ENCODE data around the gene SORCS3.

Gene SORCS3

DNA sequence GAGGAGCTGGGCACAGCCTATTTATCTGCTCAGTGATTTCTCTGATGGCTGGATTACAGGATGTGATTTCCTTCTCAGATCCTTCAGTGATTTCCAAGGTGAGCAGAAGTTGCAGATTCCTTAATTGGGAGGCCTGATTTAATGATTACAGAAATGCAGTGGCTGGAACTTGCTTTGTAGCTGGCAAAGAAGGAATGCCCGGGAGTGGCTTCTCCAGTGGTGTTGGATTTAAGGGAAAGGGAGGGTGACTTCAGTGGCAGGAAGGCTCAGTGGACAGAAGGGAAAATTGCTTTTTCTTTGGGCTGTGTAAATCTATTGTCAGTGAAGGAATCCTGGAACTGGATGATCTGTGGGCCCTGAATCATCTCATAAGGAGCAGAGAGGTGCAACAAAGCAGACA, 5.1 kb downstream of the SORCS3 start:
- DNase-seq = no peak

DNA sequence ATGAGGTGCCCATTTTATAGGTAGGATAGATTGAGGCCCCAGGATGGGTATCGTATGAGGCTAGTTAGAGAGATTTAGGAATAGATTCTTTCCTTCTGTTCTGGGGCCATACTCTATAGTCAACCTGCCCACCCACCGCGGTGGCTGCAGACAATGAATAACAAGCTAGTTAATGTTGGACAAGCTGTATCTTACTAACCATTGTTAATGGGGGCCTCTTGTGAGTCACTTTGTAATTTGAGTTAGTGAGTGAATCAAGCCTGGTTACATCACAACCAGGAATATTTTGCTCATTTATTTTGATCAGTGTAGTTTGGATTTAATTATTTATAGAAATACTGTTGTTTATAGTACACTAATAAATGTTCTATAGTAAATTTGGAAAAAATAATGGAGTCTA, 7.3 kb downstream of the SORCS3 start:
- DNase-seq = no peak

DNA sequence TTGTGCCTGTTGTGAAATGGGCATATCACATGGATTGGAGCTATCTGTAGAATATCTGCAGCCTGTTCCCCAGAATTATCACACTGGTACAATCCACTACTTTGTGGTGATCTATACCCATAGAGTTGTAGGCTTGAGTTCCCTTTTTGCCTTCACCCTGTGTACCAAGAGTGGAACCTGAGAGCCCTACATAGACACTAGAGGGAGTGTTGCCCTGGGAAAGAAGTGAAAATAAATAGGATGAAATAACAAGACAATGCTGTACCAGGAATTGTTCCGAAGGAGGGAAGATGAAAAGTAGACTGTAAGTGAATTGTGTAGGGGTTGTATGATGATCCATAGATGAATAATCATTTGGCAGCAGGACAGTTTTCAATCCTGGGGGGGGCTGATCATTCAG, 9.0 kb downstream of the SORCS3 start:
- DNase-seq = no peak

DNA sequence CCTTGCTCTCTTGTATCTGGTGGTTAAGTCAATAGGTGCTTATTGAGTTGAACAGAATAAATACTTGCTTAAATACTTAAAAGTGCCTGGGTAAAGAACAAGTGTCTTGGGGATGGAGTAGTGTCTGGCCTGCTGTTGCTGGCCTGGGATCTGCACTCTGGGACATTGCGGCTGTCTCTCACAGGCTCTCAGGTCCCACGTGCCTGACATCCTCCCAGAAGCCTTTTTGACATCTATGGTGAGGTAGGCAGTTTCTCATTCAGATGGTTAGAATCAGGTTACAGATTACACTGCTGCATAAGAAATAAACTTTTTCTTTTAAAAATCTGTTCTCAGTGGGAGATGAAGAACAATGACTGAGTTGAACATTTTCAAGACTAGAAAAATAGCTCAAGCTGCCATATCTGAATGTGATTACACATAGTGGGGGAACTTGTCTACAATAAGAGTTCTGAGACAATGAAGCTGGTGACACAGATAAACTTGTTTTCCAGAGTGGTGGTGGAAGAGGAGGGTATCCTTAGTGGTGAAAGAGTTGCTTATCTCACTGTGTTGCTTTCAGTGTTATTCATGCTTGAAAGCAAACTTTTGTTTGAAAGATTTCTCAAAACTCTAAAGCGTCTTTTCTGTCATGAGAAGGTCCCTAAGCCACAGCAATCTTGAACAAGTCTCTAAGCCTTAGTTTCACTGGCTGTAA, 9.7 kb downstream of the SORCS3 start:
- no peak for DNase-seq

DNA sequence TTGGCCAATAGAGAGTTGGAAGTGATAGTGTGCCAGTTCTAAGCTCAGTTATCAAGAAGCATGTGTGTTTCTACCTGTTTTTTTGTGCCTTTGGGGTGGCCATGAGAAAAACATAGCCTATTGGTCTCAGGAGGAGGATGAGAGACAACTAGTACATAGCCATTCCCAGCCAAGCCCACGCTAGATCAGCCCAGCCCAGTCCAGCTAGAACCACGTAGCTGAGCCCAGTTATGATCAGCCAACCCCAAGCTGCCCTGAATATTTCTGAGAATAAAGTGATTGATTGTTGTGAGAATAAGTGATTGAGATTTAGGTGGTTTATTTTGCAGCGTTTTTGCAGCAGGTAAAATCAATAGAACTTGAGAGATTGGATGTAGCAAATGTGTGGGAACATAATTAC, 15.9 kb downstream of the SORCS3 start:
- DNase-seq = no peak

DNA sequence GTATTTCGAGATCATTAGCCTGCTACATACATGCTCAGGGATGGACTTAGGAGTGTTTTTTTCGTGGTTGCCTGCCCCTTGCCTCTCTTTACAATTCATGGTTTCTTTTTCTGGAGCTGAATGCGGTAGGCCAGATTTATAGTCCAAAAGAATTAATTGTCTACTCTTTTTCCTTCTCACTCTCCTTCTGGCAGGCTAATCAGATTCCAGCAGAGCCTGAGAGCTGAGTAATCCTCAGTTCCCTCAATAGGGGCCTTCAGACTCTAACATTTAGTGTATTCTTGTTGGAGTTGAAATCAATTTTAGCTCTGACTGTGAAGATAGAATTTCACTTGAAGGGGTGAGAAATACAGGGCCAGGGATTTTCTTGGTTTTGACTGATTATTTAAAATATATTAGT, 16.4 kb downstream of the SORCS3 start:
- no peak for DNase-seq

DNA sequence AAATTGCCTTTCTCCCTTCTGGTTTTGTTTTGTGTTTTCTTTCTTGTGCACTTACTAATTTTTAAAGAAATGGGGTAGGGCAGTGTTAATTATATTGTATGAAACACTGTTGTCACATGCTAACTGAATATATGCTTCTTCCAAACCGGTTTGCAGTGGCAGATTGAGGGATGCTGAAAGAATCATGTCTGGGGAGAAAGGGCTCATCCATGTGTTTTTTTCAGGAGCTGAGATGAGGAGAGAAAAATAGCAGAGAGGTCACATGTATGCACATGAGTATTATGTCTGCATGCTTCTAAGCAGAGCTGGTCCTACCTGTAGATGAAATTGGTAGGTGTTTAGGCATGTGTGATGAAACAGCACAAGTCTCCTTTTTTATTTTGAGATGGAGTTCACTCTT, 17.0 kb downstream of the SORCS3 start:
- DNase-seq = no peak

DNA sequence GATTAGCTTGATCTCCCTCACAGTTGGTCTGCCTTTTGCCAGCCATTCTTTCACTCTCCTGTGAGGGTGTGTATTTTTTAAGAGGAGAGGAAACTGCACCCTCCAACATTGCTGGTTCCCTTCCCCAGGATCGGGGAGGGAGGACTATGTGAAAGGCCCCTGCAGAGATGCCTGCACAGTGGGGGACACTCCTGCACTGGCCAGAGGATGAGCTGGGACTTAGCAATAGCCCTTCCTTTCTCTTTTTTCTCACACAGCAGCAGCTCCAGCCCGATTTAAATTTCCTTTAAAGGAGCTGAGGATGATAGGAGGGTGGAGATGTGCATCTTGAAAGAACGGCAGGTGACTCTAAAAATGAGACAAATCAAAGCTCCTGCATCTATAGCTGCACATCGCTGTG, 18.7 kb downstream of the SORCS3 start:
- no peak for DNase-seq

DNA sequence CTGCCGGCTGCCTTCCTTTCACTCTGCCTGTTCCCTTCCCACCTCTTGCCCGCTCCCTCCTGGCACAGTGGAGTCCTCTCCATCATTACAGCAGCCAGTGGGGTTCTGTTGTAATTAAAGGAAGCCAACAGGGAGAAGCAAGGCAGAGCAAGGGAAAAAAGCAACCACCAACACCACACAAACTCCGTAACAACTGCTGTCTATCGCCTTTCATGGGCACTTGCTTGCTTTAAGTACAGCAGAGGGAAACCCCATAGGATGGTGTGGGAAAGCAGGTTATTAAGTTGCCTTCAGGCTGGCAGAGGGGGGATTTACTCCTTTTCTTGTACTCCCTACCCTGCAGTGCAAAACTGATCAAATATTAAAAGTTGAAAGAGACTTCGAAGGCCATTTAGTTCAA, 22.0 kb downstream of the SORCS3 start:
- no peak for DNase-seq

DNA sequence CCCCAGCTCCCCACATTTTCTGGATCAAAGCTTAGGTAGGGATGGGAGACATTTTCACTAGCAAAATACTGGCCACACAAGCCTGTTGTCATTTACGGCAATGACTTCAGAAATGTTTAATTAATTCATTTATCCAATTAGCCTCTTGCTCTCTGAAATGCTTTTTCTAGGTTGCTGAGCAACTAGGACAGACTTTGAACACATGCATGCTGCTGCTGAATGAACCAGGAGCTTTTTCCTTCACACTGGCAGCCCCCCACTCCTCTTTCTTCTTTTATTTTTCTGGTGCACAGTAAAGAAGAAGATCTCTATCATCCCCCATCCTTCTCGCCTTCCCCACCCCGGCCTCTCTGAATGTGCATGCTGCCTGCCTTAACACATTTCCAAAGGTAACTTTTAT, 22.5 kb downstream of the SORCS3 start:
- DNase-seq = no peak

DNA sequence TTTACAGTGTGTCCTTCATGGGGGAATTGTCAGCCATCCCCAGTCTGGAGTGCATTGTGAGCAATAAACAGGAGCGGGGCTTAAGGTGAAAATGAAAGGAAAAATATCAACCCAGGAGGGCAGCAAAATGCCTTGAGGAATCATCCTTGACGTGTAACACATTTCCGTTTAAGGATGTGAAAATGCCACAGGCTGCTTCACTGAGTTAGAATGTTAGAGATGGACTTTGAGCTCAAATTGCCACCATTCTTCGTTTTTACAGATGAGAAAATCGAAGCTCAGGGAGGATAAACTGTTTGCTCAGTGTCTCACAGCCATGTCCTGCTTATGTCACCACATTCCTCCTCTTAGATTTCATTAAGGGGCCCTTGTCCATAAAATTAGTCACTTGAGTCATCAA, 23.1 kb downstream of the SORCS3 start:
- no peak for DNase-seq

DNA sequence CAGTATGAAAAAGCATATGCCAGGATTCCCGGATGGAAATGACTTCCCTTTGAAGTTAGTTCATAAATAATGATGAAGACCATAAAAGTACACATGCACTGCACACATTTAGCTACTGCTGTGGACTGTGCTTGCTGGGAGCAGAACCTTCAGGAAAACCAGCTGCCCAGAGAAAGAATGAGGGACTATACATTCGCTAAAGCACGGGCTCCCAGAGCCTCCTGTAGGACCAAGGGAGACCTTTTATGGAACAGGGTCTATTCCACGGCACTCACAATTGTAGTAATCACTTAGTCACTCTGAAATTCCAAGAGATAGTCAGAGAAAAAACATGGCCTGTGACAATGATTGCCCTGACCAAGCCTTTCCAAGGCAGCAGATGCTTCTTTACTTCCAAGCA, 24.1 kb downstream of the SORCS3 start:
- DNase-seq = no peak

DNA sequence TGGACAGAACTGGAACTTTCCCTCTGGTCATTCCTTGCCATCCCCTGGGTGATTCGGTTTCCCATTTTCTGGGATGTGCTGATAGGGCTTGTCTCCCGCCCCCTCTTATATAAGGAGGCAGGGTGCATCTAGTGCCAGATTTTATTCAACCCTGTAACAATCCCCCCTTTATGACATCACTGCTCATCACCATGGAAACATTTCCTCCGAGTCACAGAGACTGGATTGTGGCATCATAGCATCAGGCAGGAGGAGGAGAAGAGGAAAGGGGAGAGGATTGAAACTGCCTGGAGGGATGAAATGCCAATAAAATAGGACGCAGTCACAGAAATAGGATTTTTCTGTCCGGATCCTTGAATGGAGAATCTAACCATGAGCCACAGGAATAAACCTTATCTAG, 25.0 kb downstream of the SORCS3 start:
- no peak for DNase-seq

DNA sequence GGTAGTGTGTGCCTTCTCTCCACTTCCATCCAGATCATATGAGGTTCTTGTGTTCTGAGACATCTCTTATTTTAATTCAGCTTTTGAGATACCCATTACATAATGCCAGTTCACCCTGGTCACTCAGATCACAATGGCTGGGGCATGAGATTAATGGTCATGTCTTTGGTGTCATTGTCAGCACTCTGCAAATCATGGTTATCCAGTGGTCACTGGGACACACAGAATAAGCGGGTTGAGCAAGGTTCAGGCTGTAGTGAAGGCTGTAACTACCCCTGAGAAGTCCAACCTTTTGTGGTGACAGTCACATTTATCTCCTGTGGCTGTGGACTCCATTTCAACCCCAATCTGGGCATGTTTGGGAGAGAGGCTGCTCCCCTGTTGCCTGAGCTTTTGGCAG, 35.8 kb downstream of the SORCS3 start:
- DNase-seq = no peak

DNA sequence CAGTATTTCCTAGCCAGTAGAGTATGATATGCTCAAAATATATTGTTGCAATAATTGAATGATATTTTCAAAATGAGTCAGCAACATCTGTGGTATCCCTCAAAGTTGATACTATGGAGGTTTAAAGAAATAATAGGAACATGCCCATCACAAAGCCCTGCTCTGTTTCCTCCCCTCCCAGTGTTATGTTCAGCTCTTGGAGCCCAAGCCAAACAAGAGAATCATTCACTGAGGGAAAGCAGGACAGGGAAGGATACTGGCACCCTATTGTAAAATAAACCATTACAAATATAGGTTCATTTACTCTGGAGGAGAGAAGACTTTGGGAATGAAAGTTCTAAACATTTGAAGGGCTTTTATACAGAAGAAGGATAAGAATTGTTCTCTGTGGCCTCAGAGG, 37.6 kb downstream of the SORCS3 start:
- no peak for DNase-seq

DNA sequence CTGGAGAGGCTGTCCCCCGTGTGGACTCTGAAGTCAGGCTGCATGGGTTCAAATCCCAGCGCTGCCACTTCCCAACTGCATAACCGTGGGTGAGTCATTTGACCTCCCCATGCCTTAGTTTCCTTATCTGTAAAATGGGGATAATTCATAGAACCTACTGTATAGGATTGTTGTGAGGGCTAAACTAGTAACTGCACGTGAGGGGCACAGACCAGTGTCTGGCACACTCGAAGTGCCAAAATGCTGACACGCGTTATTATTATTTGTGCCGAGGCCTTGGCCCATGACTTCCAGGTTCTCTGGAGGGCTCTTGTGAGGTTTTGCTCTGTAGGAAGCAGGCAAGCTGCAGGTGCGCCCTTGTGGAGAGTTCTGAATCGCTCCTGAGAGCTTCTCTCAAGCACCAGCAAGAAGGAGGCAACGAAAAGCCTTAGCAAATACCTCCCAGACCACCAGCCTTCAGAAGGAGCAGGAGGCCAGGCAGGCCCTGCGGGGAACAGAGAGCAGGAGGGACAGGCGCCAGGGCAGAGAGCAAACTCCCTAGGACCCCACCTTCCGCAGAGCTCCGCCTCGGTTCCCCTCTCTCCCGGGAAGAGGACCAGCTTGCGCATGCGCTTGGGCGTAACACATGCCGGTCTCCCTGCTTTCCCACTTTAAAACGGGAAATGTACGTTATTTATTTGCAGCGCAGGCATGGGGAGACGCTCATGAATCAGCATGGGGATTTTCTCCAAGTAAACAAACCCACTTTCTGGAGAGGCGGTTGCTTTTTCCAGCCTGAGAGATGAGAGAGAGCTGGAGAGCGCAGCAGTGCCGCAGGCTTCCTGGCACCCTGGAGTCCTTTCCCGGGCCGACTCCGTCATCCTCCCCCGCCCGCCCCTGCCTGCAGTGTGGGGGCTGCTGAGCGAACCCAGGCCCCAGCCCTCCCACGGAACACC, 39.6 kb downstream of the SORCS3 start:
- no peak for DNase-seq

DNA sequence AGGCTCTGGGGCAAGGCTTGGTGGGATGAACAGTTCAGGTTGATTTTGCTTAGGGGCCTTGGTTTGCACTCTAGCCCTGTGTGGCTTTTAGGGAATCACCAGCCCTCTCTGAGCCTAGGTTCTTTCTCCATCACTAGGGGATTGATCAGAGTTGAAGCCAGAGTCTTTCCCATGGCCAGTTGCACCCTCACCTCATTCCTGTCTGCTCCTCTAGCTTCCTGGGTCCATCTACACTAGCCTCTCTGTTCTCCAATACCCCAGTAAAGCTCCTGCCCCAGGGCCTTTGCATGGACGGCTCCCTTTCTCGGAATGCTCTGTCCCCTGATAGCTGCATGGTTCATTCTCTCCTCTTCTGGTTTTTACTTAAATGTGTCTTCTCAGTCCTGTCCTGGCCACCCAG, 40.4 kb downstream of the SORCS3 start:
- DNase-seq = no peak

DNA sequence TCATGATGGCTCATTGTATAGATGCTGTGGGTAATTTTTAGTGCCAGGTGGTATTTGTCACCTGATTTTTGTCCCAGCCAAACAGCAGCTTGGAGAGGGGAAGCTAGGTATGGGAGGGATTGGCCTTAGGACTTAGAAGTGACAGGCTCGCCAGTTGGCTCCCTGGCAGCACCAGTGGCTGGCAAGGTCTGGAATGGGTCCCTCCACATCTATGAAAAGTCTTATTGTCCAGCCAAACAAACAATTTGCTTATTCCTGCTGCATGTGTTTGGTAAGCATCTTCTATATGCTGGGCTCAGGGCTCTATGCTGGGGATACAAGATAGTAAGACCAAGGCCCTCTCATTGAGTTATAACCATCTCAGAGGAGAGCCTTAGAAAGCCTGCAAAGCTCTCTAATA, 42.5 kb downstream of the SORCS3 start:
- no peak for DNase-seq

DNA sequence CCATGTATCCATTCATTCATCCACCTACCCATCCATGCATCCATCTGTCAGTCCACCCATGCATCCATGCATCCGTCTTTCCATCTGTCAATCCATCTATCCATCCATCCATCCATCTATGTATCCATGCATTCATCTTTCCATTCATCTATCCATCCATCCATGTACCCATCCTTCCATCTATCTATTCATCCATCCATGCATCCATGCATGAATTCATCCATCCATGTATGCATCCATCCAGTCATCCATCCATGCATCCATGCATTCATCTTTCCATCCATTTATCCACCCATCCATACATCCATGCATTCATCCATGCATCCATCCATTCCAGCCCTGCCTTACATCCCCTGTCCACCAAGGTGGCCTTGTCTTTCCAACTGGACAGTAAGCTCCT, 45.7 kb downstream of the SORCS3 start:
- DNase-seq = no peak

DNA sequence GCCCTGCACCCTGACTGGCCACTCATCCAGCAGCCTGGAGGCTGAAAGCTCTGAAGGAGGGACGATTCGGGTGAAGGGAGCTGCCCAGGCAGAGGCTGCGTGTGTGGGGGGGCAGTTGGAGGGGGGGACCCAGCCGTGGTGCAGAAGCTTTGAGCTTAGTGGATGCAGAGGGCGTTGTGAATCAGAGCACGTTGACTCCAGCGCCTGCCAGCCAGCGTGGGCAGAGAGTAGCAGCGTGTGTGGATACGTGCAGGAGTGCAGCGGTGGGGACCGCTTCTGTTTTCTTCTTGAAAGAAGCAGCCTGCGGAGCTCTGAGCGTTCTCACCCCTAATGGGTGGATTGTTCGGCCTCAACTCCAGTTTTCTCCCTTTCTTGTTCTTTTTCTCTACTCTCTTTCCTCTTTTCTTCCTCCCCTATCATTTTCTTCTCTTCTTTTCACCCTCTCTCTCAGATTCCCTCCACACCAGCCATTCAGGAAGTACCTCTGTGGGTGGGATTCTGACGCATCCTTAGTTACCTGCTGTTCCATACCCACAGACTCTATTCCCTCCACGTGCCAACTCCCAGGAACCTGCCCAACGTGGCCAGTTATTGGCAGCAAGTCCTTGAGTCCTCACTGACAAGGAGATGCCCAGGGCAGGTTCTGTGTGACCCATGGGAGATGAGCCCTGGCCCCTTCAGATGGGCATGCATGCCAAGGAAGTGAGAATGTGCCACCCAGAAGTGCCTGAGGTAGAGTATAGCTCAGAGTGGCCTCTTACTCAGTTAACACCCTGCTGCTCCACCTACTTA, 47.4 kb downstream of the SORCS3 start:
- no peak for DNase-seq

DNA sequence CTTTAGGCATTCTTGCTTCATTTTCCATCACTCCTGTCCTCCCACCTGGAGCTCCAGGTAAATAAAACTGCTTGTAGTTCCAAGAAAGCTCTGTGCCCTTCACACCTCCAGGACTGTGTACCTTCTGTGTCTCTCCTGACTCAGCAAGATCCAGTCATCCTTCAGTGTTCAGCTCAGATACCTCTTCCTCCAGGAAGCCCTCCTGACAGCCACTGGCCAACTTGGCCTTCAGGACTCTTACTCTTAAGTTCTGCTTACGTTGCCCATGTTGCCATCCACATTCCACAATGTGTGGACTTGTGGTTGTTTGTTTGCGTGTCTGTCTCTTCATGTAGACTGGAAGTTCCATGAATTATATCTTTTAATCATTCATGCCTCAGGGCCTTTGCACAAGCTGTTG, 48.0 kb downstream of the SORCS3 start:
- DNase-seq = no peak

DNA sequence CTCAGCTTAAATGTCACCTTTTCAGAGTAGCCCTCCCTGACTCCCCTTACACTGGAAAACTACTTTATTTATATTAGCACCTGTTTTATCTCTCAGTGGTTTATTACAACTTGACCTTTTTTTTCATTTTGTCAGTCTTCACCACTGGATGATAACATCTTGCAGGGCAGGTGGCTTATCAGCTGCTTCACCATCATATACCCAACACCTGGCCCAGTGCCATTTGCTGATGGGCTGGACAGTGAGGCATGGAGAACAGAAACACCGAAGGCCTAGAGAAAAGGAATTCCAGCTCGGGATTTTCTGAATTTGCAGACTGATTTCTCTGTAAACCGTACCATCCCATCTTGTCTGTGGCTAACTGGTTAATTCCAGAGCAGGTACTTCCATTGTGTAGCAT, 48.5 kb downstream of the SORCS3 start:
- DNase-seq = no peak

DNA sequence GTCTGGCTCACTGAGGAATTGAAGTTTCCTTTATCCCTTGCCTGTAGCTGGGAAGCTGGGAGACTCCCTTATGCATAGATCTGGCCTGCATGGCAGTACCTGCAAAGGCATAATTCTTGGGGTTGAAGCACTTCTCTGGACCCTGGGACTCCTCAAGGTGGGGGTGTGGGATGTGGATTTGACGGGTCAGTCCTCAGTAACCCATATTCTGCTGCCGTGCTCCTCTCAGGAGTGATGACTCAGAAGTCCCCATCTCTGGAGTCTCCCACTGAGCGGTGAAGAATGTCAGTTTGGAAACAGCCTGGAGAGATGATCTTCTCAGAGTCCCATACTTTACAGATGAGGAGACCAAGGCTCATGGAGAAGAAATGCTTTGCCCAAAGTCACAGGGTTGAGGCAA, 49.0 kb downstream of the SORCS3 start:
- DNase-seq = no peak

DNA sequence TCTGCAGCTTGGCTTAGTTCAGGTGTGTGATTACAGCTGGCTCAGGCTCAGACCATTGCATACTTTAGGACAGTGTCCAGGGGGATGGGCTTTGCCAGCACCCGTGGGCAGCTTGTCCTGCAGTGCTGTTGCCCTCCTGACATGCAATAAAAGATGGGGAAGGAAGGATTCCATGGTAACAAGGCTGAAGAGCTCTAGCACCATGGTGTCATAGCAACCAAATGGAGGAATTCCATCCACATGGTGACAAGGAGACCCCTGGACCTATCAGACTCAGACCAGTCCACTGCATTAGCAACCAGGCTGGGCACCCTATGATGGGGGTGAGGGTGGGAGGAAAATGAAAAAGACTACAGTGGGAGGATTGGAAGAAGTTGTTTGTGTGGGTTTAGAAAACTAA, 49.9 kb downstream of the SORCS3 start:
- DNase-seq = no peak
